Neural cell (in vitro differentiated cells): ENCODE measurements around the gene CYBRD1. TPM values are rescaled to one million over a fixed set of nuclear protein-coding genes. Genes with fewer than 3 reads are reported as not detected.

Experiments
- H2AFZ ChIP-seq: fragments of 200-600, 300-800 bp; sonication (generic), shearing (Covaris generic); 2 replicates; pipeline ENCODE4 v1.6.0; 2014; ENCODE audit warnings: low read depth, mild to moderate bottlenecking, antibody characterized with exemption, low read length, moderate library complexity
- H3F3A ChIP-seq: fragments of 200-600 bp; shearing (Covaris generic); 2 replicates; pipeline ENCODE4 v1.6.1; 2016; ENCODE audit warnings: mild to moderate bottlenecking, moderate library complexity, mixed read lengths, antibody characterized with exemption, low read length; ENCODE audit not compliant: insufficient read depth, poor library complexity, severe bottlenecking
- H3K27ac ChIP-seq: fragments of 200-600, 300-800 bp; sonication (generic), shearing (Covaris generic); 2 replicates; pipeline ENCODE4 v1.5.1; 2014; ENCODE audit warnings: mild to moderate bottlenecking, low read length, moderate library complexity
- H3K27me3 ChIP-seq: fragments of 300-800, 200-600 bp; sonication (generic), shearing (Covaris generic); 2 replicates; pipeline ENCODE4 v1.6.0; 2014; ENCODE audit warnings: mild to moderate bottlenecking, low read depth, low read length, moderate library complexity; ENCODE audit not compliant: insufficient read depth
- H3K36me3 ChIP-seq: fragments of 300-800, 200-600 bp; sonication (generic), shearing (Covaris generic); 2 replicates; pipeline ENCODE4 v1.5.1; 2014; ENCODE audit warnings: mild to moderate bottlenecking, antibody characterized with exemption, low read length, moderate library complexity; ENCODE audit not compliant: insufficient read depth
- H3K4me2 ChIP-seq: fragments of 300-800, 200-600 bp; sonication (generic), shearing (Covaris generic); 2 replicates; pipeline ENCODE4 v1.6.0; 2014; ENCODE audit warnings: mild to moderate bottlenecking, low read length
- H3K4me3 ChIP-seq: fragments of 300-800, 200-600 bp; sonication (generic), shearing (Covaris generic); 2 replicates; pipeline ENCODE4 v1.5.1; 2014; ENCODE audit warnings: mild to moderate bottlenecking, low read length, moderate library complexity
- H3K79me2 ChIP-seq: fragments of 200-600 bp; shearing (Covaris generic); replicated peaks from 2 replicates; pipeline ENCODE4 v1.6.0; 2014; ENCODE audit warnings: mild to moderate bottlenecking, low read length, moderate library complexity; ENCODE audit not compliant: insufficient read depth
- H3K9ac ChIP-seq: fragments of 300-800, 200-600 bp; sonication (generic), shearing (Covaris generic); 2 replicates; pipeline ENCODE4 v1.6.1; 2016; ENCODE audit warnings: mild to moderate bottlenecking, low read length, mixed read lengths
- H3K9me2 ChIP-seq: fragments of 200-600 bp; shearing (Covaris generic); 2 replicates; pipeline ENCODE4 v1.6.1; 2016; ENCODE audit warnings: mild to moderate bottlenecking, low read length, mixed read lengths; ENCODE audit not compliant: insufficient read depth
- H3K9me3 ChIP-seq: fragments of 200-600, 300-800 bp; sonication (generic), shearing (Covaris generic); 2 replicates; pipeline ENCODE4 v1.6.1; 2016; ENCODE audit warnings: mild to moderate bottlenecking, mixed run types, low read length, moderate library complexity, mixed read lengths
- H4K20me1 ChIP-seq: fragments of 200-600 bp; shearing (Covaris generic); 2 replicates; pipeline ENCODE4 v1.6.1; 2016; ENCODE audit warnings: mild to moderate bottlenecking, mixed run types; ENCODE audit not compliant: insufficient read depth
- CTCF ChIP-seq: fragments of 450-650 bp; IDR thresholded peaks from 2 replicates; pipeline ENCODE4 v1.5.1; 2014; ENCODE audit warnings: antibody characterized with exemption, mild to moderate bottlenecking, moderate library complexity; ENCODE audit not compliant: poor library complexity, severe bottlenecking
- EP300 ChIP-seq: fragments of 450-650 bp; conservative IDR thresholded peaks from 2 replicates; pipeline ENCODE4 v1.6.1; 2014; ENCODE audit warnings: antibody characterized with exemption, mild to moderate bottlenecking, moderate library complexity; ENCODE audit not compliant: poor library complexity, severe bottlenecking
- EZH2 ChIP-seq: fragments of 200-600, 300-800 bp; shearing (Covaris generic), sonication (generic); IDR thresholded peaks from 2 replicates; pipeline ENCODE4 v1.6.1; 2014; ENCODE audit warnings: antibody characterized with exemption, low read length, borderline replicate concordance, mild to moderate bottlenecking; ENCODE audit not compliant: insufficient read depth, poor library complexity, severe bottlenecking
- MXI1 ChIP-seq: fragments of 450-650 bp; conservative IDR thresholded peaks from 2 replicates; pipeline ENCODE4 v1.6.1; 2014; ENCODE audit warnings: antibody characterized with exemption, mild to moderate bottlenecking; ENCODE audit not compliant: poor library complexity, severe bottlenecking
- POLR2AphosphoS5 ChIP-seq: IDR thresholded peaks from 2 replicates; pipeline ENCODE4 v1.6.1; 2012
- RAD21 ChIP-seq: fragments of 450-650 bp; conservative IDR thresholded peaks from 2 replicates; pipeline ENCODE4 v1.6.1; 2014; ENCODE audit warnings: antibody characterized with exemption, mild to moderate bottlenecking, moderate library complexity
- REST ChIP-seq: IDR thresholded peaks from 2 replicates; pipeline ENCODE4 v1.6.1; 2012; ENCODE audit warnings: borderline replicate concordance
- SMC3 ChIP-seq: fragments of 450-650 bp; conservative IDR thresholded peaks from 2 replicates; pipeline ENCODE4 v1.6.1; 2014; ENCODE audit warnings: antibody characterized with exemption, mild to moderate bottlenecking, moderate library complexity; ENCODE audit not compliant: poor library complexity
- TAF1 ChIP-seq: IDR thresholded peaks from 2 replicates; pipeline ENCODE4 v1.6.1; 2012; ENCODE audit warnings: low read depth
- polyA plus RNA-seq: library from polyadenylated mRNA; depleted of rRNA; stranded (reverse); fragments of >200 nt; gene quantifications from 2 replicates; pipeline ENCODE4 v1.2.3, GENCODE V29; 2014

The CYBRD1 gene
- polyA plus RNA-seq, 1 donor from 2014 or later, result 0.10 TPM

- no peaks in the 10 kb centered on the region for H3K79me2 ChIP-seq
- no peak overlapping the region for H2AFZ ChIP-seq
- H3K9ac ChIP-seq, result no peak overlapping the region
- no peak overlapping the region for H3K4me2 ChIP-seq
- H3K9me2 ChIP-seq, result no peaks in the 10 kb centered on the region
- H3K9me3 ChIP-seq, result no peaks in the 10 kb centered on the region
- no peak overlapping the region for H3K27ac ChIP-seq
- H3K4me3 ChIP-seq, result no peak overlapping the region
- no peaks in the 10 kb centered on the region for H4K20me1 ChIP-seq
- TF ChIP-seq EP300, result no peak
- TF ChIP-seq REST, result no peak
- no peak for TF ChIP-seq SMC3
- TF ChIP-seq MXI1, result no peak
- no peak for TF ChIP-seq RAD21
- no peak for TF ChIP-seq CTCF
- TF ChIP-seq EZH2, result no peak
- no peak for TF ChIP-seq TAF1
- no peak for TF ChIP-seq POLR2AphosphoS5
- no peaks in the 10 kb centered on the region for H3K36me3 ChIP-seq
- H3K27me3 ChIP-seq, result no peaks in the 10 kb centered on the region
- no peaks in the 10 kb centered on the region for H3F3A ChIP-seq
Measured at GRCh38 chr2:171547256-171547655, 25.0 kb downstream of the CYBRD1 start.

GRCh38 chr2:171547720-171548119 is 25.4 kb downstream of the CYBRD1 start:
- Histone ChIP-seq H3K4me3 (no peak overlapping the region), H3K36me3 (no peaks in the 10 kb centered on the region), H4K20me1 (no peaks in the 10 kb centered on the region), H3F3A (no peaks in the 10 kb centered on the region), H3K27me3 (no peaks in the 10 kb centered on the region), H3K9ac (no peak overlapping the region), H3K79me2 (no peaks in the 10 kb centered on the region), H3K9me3 (no peaks in the 10 kb centered on the region), H3K4me2 (no peak overlapping the region), H2AFZ (no peak overlapping the region), H3K9me2 (no peaks in the 10 kb centered on the region), H3K27ac (no peak overlapping the region)
- no peak for TF ChIP-seq EP300
- TF ChIP-seq POLR2AphosphoS5, result no peak
- TF ChIP-seq REST, result no peak
